ENCODE data around the gene TLE3. TPM values are rescaled to one million over a fixed set of nuclear protein-coding genes. Genes with fewer than 3 reads are reported as not detected.

Gene TLE3
- total RNA-seq, 1 experiment from 2014 or later, result 46.0 TPM

GRCh38 chr15:70048578-70049514, 48.9 kb downstream of the TLE3 start:
- no peak for DNase-seq (ENCODE audit: low read depth)

GRCh38 chr15:70048198-70048565, 49.5 kb downstream of the TLE3 start:
- DNase-seq (ENCODE audit: low read depth), result no peak

- DNase-seq (ENCODE audit: low read depth), result no peak
Measured at GRCh38 chr15:70047386-70048197, 50.1 kb downstream of the TLE3 start.

- no peak for DNase-seq (ENCODE audit: low read depth)
Measured at GRCh38 chr15:70046679-70047369, 50.9 kb downstream of the TLE3 start.

- peak; percentile 58 for DNase-seq (ENCODE audit: low read depth)
Measured at GRCh38 chr15:70045045-70045444, 52.7 kb downstream of the TLE3 start.

- DNase-seq (ENCODE audit: low read depth), result no peak
Measured at GRCh38 chr15:70044168-70044567, 53.5 kb downstream of the TLE3 start.

- DNase-seq (ENCODE audit: low read depth), result no peak
Measured at GRCh38 chr15:70043590-70043989, 54.1 kb downstream of the TLE3 start.

- no peak for DNase-seq (ENCODE audit: low read depth)
Measured at GRCh38 chr15:70042553-70043214, 55.0 kb downstream of the TLE3 start.

GRCh38 chr15:70039917-70040316, 57.8 kb downstream of the TLE3 start:
- no peak for DNase-seq (ENCODE audit: low read depth)

- DNase-seq (ENCODE audit: low read depth), result no peak
Measured at GRCh38 chr15:70038730-70039392, 58.9 kb downstream of the TLE3 start.

GRCh38 chr15:70037292-70037640, 60.5 kb downstream of the TLE3 start:
- no peak for DNase-seq (ENCODE audit: low read depth)

- DNase-seq (ENCODE audit: low read depth), result no peak
Measured at GRCh38 chr15:70036585-70037291, 61.0 kb downstream of the TLE3 start.

GRCh38 chr15:70035719-70036077, 62.0 kb downstream of the TLE3 start:
- DNase-seq (ENCODE audit: low read depth), result no peak

- DNase-seq (ENCODE audit: low read depth), result no peak
Measured at GRCh38 chr15:70035051-70035718, 62.5 kb downstream of the TLE3 start.

- no peak for DNase-seq (ENCODE audit: low read depth)
Measured at GRCh38 chr15:70034596-70034995, 63.1 kb downstream of the TLE3 start.

- no peak for DNase-seq (ENCODE audit: low read depth)
Measured at GRCh38 chr15:70034141-70034540, 63.6 kb downstream of the TLE3 start.

- peak; percentile 61 for DNase-seq (ENCODE audit: low read depth)
Measured at GRCh38 chr15:70033529-70034140, 64.1 kb downstream of the TLE3 start.

- no peak for DNase-seq (ENCODE audit: low read depth)
Measured at GRCh38 chr15:70033109-70033508, 64.6 kb downstream of the TLE3 start.

- DNase-seq (ENCODE audit: low read depth), result no peak
Measured at GRCh38 chr15:70032509-70032908, 65.2 kb downstream of the TLE3 start.

GRCh38 chr15:70031713-70032112, 66.0 kb downstream of the TLE3 start:
- DNase-seq (ENCODE audit: low read depth), result no peak
